SK-N-SH treated with all-trans-retinoic acid at 6 μM for 48 hours (cell line): Measurements from ENCODE around the gene SH3TC2.

Source experiments
- ARNTL ChIP-seq: fragments of 450-650 bp; formaldehyde crosslinking; IDR thresholded peaks from 2 replicates; pipeline ENCODE4 v1.5.0; 2020; ENCODE audit warnings: low read depth, mild to moderate bottlenecking, moderate library complexity, borderline replicate concordance
- GLIS3 ChIP-seq: fragments of 250-450 bp; sonication (Bioruptor Pico); IDR thresholded peaks from 2 replicates; pipeline ENCODE4 v1.5.0; 2020; ENCODE audit warnings: mild to moderate bottlenecking, moderate library complexity
- ISL1 ChIP-seq: fragments of 250-450 bp; sonication (Bioruptor Pico); IDR thresholded peaks from 2 replicates; pipeline ENCODE4 v2.1.2; 2022; ENCODE audit warnings: mild to moderate bottlenecking, moderate library complexity
- OSR1 ChIP-seq: fragments of 250-450 bp; sonication (Bioruptor Pico); IDR thresholded peaks from 2 replicates; pipeline ENCODE4 v1.8.0; 2022; ENCODE audit warnings: moderate library complexity, mild to moderate bottlenecking, inconsistent platforms
- PPARA ChIP-seq: fragments of 250-450 bp; sonication (Bioruptor Pico); IDR thresholded peaks from 2 replicates; pipeline ENCODE4 v1.5.0; 2020; ENCODE audit warnings: mild to moderate bottlenecking, borderline replicate concordance
- RARB ChIP-seq: fragments of 250-450 bp; sonication (Bioruptor Pico); IDR thresholded peaks from 2 replicates; pipeline ENCODE4 v1.8.0; 2021; ENCODE audit warnings: mild to moderate bottlenecking, moderate library complexity
- TCF4 ChIP-seq: fragments of 250-450 bp; sonication (Bioruptor Pico); IDR thresholded peaks from 2 replicates; pipeline ENCODE4 v1.8.0; 2021; ENCODE audit warnings: mild to moderate bottlenecking, moderate library complexity, borderline replicate concordance
- TF ChIP-seq, protein P1 (sequence below): fragments of 250-450 bp; sonication (Bioruptor Pico); IDR thresholded peaks from 2 replicates; pipeline ENCODE4 v1.5.1; 2021; ENCODE audit warnings: mild to moderate bottlenecking, moderate library complexity
- TF ChIP-seq, protein P2 (sequence below): fragments of 250-450 bp; sonication (Bioruptor Pico); IDR thresholded peaks from 2 replicates; pipeline ENCODE4 v1.8.0; 2020; ENCODE audit warnings: mild to moderate bottlenecking, moderate library complexity, borderline replicate concordance

- TF ChIP-seq PPARA (no peak), RARB (CRISPR knock-in tag) (no peak), ISL1 (CRISPR knock-in tag) (no peak), TCF4 (CRISPR knock-in tag) (no peak), ARNTL (CRISPR knock-in tag) (no peak), OSR1 (no peak), GLIS3 (no peak)
- TF ChIP-seq, protein P1, sequence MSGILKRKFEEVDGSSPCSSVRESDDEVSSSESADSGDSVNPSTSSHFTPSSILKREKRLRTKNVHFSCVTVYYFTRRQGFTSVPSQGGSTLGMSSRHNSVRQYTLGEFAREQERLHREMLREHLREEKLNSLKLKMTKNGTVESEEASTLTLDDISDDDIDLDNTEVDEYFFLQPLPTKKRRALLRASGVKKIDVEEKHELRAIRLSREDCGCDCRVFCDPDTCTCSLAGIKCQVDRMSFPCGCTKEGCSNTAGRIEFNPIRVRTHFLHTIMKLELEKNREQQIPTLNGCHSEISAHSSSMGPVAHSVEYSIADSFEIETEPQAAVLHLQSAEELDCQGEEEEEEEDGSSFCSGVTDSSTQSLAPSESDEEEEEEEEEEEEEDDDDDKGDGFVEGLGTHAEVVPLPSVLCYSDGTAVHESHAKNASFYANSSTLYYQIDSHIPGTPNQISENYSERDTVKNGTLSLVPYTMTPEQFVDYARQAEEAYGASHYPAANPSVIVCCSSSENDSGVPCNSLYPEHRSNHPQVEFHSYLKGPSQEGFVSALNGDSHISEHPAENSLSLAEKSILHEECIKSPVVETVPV = no peak
- TF ChIP-seq, protein P2, sequence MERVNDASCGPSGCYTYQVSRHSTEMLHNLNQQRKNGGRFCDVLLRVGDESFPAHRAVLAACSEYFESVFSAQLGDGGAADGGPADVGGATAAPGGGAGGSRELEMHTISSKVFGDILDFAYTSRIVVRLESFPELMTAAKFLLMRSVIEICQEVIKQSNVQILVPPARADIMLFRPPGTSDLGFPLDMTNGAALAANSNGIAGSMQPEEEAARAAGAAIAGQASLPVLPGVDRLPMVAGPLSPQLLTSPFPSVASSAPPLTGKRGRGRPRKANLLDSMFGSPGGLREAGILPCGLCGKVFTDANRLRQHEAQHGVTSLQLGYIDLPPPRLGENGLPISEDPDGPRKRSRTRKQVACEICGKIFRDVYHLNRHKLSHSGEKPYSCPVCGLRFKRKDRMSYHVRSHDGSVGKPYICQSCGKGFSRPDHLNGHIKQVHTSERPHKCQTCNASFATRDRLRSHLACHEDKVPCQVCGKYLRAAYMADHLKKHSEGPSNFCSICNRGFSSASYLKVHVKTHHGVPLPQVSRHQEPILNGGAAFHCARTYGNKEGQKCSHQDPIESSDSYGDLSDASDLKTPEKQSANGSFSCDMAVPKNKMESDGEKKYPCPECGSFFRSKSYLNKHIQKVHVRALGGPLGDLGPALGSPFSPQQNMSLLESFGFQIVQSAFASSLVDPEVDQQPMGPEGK (CRISPR knock-in tag) = no peak
Measured at GRCh38 chr5:148974642-148975327, 88.1 kb downstream of the SH3TC2 start.
